Measurements from ENCODE around the gene UTF1.
"Not testable (repeated sequence)": the region's sequence is repeated elsewhere in the genome, so short reads cannot be mapped to it uniquely, and the experiment has no call there.

Gene UTF1

GRCh38 chr10:133248334-133248715, 18.3 kb downstream of the UTF1 start:
- DNase-seq, result no peak

GRCh38 chr10:133249094-133249780, 19.2 kb downstream of the UTF1 start:
- DNase-seq, result no peak

GRCh38 chr10:133249975-133250754, 20.1 kb downstream of the UTF1 start:
- no peak for DNase-seq

DNA sequence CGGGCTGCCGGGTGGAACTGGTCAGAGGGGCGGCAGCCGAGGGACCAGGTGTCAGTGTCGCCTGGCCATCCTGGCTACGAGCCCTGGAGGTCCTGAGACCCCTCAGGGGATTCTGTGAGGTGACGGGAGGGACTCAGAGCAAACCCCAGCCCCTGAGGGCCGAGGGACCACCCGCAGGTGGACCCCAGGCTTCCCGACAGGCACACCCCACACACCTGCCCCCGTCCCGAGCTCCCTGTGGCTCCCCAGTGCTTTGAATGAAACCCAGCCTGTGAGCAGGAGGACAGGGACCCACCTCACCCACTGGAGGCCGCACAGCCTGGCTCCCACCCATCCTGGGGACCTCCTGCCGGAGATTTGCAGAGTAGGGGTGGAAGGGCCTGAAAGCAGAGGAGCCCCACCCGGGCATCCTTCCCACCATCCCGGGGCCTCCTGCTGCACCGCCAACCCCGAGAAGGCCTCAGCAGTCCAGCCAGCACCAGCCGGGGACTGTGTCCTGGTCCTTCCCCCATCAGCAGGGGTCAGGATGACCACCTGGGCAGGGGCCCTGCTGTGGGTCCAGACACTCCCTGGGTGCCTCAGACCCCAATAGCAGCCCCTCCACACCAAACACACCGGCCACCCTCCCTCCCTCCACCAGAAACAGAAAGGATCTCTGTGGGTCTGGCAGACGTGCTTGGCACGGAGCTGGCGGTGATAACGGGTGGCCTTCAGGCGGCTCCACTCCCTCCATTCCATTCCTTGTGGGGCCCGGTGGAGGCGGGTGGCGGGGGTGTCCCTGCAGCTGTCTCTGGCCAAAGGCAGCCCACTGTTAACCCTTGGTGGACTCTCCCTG, 21.6 kb downstream of the UTF1 start:
- no peak for DNase-seq

DNA sequence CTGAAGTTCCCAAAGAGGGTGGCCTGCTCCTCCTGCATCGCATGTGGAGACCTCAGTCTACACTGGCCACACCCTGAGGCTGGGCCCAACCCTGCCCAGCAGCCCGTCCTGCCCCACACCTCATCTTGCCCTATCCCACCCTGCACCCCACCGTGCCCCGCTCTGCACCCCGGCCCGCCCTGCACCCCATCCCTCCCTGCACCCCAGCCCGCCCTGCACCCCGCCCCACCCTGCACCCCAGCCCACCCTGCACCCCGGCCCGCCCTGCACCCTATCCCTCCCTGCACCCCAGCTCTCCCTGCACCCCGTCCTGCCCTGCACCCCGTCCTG, 22.2 kb downstream of the UTF1 start:
- DNase-seq, result no peak

DNA sequence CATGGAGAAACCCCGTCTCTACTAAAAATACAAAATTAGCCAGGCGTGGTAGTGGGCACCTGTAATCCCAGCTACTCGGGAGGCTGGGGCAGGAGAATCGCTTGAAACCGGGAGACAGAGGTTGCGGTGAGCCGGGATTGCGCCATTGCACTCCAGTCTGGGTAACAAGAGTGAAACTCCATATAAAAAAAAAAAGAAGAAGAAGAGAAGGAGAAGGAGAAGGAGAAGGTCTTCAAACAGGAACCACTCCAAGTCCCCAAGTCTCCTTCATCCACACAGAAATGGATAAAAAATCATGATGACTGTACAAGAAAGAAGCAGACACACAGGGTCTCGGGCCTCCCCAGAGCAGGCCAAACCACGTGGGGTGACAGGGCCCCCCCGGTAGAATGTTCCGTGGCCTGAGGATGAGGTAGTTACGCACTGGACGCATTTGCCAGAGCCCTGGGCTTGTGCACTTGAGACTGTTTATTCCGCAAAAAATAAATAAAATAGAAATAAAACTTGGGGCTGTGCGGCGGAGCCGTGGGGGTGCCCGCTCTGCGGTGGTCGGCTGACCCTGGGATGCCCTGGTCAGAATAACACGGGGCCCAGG, 23.4 kb downstream of the UTF1 start:
- no peak for DNase-seq

DNA sequence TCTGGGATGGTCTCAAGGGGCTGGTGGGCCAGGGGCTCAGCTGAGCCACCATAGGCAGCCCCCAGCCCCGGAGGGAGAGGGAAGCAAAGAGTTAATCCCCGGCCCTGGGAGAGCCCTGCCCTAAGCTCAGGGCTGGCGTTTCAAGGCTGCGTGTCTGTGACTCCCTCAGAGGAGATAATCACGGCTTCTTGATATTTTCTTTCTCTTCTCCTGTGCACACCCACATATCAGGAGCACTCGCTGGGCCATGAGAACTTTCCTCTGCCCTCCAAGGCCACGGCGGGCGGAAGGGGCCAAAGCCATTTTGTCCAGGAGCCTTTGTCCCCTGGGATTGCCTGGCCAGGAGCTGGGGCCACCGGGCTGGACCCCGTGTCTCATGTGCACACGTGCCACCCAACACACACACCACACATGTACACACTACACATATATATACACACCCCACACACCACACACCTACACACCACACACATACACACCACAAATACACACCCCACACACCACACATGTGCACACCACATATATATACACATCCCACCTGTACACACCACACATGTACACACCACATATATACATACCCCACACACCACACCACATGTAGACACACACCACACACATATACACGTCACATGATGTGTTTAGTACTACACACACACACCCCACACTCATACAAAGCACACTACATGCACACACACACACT, 24.6 kb downstream of the UTF1 start:
- no peak for DNase-seq

DNA sequence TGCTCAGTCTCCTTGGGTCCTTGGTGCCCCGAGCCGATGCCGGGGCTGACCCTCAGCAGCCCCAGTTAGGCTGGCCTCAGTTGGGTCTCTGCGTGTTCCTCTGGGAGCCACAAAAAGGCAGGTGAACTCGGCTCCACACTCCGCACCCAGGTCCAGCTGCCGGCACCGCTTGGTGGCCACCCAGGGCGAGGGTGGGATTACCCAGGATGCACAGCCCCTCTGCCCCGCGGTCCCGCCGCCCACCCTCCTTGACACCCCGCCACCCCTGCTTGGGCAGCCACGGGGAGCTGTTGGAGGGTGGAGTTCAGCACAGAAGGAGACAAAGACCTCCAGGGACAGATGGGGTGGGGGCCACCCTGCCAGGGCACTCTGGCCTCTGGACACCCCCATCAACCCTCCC, 25.3 kb downstream of the UTF1 start:
- no peak for DNase-seq

DNA sequence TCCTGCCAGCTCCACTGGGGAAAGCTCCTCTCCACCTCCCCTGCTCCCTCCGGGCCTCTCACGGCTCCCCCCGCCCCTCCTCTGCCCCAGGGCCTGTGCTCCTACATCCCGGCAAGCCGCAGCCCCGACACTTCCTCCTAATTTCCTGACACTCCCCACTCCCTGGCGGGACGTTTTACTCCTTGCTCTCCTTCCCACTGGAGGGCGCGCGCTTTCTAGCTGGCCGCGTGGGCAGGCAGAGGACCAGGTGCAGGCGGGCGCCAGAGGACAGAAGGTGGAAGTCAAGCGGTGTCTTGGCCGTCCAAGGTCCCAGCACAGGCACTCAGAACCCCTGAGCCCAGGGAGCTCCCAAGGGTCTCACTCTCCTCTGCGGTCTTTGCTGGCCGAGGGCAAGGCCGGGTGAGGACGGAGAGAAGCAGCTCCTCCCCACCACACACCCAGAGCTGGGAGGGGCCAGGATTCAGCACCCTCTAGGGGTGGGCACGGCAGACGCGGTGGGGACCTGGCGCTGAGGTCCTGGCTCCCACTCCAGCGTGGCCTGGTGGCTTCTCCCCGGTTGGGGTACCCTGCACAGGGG, 27.6 kb downstream of the UTF1 start:
- DNase-seq, result no peak

DNA sequence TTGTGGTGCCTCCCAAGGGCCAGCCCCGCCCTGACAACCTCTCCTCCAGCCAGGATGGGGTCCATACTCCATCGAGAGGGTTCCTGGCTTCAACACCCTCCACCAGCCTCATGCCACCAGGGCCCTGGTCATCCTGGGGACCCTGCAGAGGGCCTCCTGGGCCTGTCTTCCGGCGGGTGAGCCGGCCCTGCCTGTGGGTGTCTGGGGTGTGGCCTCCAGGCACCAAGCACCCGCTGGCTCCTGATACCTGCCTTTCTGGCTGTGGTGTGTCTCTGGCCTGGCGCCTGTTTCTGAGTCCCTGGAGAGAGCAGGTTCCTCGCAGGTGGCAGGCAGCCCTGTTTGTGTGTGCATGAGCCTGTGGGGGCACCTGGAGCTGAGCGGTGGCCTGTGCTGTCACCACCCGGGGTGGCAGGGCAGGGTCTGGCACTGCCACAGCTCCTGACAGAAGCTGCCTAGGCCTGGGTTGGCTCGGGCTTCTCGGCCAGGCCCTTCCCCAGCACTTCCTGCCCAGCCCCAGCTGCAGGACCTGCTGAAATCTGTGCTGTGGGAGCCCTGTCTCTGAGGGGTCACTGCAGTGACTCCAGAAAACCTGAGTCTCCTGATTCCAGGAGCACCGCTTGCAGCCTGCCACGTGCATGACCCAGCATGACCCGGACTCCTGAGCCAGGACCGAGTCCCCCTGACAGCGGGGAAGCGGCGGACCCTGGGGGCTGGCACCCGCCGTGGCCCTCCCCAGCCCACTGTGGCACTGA, 28.2 kb downstream of the UTF1 start:
- DNase-seq, result peak in 1 of 5 donors; percentile 58

GRCh38 chr10:133258818-133259601, 29.0 kb downstream of the UTF1 start:
- DNase-seq, result peak; percentile 53 to 92 (median 70)

- DNase-seq, result no peak
Observed at GRCh38 chr10:133259602-133259989, 29.6 kb downstream of the UTF1 start.

DNA sequence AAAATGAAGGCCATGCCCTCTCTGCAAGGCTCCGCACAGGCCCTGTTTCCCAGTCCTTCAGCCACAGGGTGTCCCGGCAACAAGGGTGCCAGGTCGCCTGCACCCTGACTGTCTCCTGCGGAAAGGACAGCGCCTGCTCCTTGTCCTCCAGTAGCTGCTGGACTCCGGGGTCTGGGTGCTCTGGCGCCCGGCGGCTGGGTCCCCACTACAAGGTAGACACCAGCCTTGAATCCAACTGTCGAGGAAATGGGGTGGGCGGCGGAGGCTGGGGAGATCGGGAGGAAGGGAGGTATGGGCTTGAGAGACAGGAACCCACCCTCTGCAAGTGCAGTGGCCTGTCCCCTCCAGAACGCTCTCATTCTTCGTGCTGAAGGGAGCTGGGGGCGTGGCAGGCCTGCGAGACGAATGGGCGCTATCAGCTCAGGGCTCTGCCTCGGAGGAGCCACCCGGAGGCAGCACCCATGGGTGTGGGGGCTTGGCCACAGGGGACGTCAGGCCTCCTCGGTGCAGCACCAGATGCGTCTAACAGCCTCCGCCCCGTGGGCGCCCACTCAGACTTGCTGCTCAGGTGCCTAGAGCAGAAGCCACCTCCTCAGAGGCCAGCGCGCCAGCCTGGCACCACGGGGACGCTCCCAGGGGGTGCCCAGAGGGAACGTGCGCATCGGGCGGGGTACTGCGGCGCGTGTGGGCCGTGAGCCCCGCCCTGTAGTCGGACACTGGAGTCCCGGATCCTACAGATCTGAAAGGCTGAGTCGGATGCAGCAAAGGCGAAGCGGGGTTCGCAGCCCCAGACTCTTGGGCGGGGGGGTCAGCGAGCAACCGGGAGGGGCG, 31.1 kb downstream of the UTF1 start:
- DNase-seq, result peak; percentile 49 to 63 (median 53)

- DNase-seq, result peak; percentile 73 to 86 (median 78)
Observed at GRCh38 chr10:133261726-133262325, 31.8 kb downstream of the UTF1 start.

DNA sequence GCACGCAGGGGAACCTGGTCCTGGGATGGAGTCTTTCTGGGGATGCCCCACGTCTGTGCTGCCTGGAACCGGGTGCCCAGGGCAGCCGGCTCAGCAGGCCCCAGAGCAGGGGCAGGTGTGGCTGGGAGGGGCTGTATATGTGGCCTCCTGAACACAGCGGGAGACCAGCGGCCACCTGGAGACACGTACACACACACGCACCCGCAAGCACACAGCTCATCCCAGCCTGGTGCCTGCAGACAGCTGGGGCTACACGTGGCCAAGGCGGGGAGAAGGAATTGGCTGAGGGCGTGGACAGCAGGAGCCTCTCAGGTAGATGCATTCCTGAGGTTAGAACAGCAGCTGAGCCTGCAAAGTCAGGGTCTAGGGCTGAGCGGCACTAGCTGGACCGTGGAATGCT, 32.7 kb downstream of the UTF1 start:
- DNase-seq, result no peak

GRCh38 chr10:133263674-133264073, 33.7 kb downstream of the UTF1 start:
- DNase-seq, result no peak

- peak in 2 of 5 donors; percentile 36 to 75 for DNase-seq
Observed at GRCh38 chr10:133264461-133264860, 34.4 kb downstream of the UTF1 start.

- DNase-seq, result not testable (repeated sequence)
Observed at GRCh38 chr10:133265052-133265451, 35.0 kb downstream of the UTF1 start.
